Cardiac atrium fibroblast (primary cell): ENCODE results near the gene CKMT1A. TPM values are rescaled to one million over a fixed set of nuclear protein-coding genes. Genes with fewer than 3 reads are reported as not detected.

Experiments
- total RNA-seq: library from RNA; depleted of rRNA; stranded (reverse); fragments of >200 nt; gene quantifications from 2 replicates; pipeline ENCODE4 v1.2.3, GENCODE V29; 2015

The CKMT1A gene
- total RNA-seq: not detected in 2 replicates

DNA sequence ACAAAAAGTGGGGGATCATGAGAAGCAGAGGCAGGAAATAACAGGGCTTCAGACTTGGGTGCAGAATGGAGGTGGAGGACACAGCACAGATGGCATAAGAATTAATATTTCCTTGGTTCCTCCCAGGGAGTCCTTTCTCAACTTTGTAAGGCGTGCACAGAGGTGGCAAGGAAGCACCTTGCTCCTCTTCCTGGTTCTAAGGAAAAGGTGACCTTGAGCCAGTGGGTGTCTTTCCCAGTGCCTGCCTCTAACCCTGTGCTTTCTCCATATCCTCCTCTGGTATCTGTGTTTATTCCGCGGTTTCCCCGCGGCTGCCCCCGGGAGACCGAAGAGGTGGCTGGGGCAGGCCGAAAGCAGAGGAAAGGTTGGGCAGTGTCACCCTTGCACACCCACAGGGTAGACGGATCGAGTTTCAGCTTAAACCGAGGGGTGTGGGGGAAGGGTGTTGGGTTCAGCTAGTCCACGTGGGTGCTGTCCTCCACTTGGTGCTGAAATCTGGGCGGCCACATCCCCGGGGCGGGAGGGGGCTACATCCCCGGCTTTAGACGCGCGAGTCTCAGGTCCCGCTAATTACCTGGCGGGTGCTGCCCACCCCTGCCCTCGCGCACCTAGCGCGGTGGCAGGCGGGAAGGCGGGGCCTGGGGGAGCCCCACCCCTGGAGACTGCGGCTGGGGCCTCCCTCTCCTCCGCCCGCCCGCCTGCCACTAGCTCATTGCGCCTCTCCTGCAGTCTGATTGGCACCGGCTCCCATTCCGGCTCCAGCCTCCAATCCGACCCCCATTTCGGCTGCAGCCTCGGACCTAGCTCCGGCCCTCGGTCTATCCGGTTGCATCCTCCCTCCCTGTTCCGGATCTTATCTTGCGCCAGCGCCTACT lies at the start of gene CKMT1A:
Gene CKMT1A (plus strand): TSS at position 712 of the 875 bp plus-strand sequence. CDS start 192 bp downstream, outside the sequence.

DNA sequence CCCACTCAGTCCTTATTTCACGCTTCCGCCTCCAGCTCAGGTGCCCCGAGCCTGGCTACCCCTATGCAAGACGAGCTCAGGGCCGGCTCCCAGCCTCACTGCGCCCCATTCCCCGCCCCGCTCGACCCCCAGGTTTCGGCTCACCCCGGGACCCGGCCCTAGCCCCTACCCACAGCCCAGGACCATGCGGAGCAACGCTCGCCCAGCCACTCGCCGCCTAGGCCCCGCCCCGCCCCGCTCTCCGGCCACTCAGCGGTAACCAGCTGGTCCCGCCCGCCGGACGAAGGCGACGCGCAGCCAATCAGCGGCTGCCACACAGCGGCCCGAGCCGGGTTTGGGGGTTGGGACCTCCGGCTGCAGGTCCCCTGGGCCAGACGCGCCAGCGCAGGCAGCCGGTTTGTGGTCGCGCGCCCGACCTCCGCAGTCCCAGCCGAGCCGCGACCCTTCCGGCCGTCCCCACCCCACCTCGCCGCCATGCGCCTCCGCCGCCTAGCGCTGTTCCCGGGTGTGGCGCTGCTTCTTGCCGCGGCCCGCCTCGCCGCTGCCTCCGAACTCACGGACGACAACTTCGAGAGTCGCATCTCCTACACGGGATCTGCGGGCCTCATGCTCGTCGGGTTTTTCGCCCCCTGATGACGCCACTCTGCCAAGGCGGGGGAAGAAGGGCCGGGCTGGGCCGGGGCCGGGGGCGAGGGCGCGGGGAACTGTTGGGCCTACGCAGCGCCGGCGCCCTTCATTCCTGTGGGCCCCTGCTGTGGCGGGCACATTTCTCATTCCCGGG lies 44.8 kb upstream of the CKMT1A start, which contains the start of gene CATSPER2:
Gene CATSPER2 (minus strand): TSS at position 196 of the 781 bp plus-strand sequence. CDS start 783 bp downstream, outside the sequence.

DNA sequence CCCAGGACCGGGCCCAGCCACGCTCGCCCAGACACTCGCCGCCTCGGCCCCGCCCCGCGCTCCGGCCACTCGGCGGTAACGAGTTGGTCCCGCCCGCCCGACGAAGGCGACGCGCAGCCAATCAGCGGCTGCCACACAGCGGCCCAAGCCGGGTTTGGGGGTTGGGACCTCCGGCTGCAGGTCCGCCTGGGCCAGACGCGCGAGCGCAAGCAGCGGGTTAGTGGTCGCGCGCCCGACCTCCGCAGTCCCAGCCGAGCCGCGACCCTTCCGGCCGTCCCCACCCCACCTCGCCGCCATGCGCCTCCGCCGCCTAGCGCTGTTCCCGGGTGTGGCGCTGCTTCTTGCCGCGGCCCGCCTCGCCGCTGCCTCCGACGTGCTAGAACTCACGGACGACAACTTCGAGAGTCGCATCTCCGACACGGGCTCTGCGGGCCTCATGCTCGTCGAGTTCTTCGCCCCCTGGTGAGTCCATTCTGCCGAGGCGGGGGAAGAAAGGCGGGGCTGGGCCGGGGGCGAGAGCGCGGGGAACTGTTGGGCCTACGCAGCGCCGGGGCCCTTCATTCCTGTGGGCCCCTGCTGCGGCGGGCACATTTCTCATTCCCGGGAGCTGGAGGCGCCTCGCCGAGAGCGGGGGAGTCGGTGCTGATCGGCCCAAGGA lies 52.7 kb downstream of the CKMT1A start, which contains the start of gene PDIA3:
Gene PDIA3 (plus strand): TSS at position 194 of the 658 bp plus-strand sequence. CDS start 102 bp downstream, at position 296.

Other genes with a start within 250 kb of the CKMT1A start
- 15.3 and 20.9 TPM in 2 replicates for gene TP53BP1, start 200.7 kb upstream of the CKMT1A start, total RNA-seq
- gene MAP1A, start 176.3 kb upstream of the CKMT1A start, total RNA-seq: 9.2 and 18.0 TPM in 2 replicates
- 9.6 and 18.1 TPM in 2 replicates for gene PPIP5K1, start 103.7 kb upstream of the CKMT1A start, total RNA-seq
- gene CKMT1B, start 99.8 kb upstream of the CKMT1A start, total RNA-seq: not detected in 2 replicates
- not detected in 2 replicates for gene STRC, start 75.1 kb upstream of the CKMT1A start, total RNA-seq
- gene CATSPER2, start 45.0 kb upstream of the CKMT1A start, total RNA-seq: under 0.01 TPM in 1 of 2 replicates, not detected in the other
- 411 and 442 TPM in 2 replicates for gene PDIA3, start 52.6 kb downstream of the CKMT1A start, total RNA-seq
- gene ELL3, start 83.1 kb downstream of the CKMT1A start, total RNA-seq: 1.3 and 1.6 TPM in 2 replicates
- 1,432 and 2,009 TPM in 2 replicates for gene SERF2, start 98.5 kb downstream of the CKMT1A start, total RNA-seq
- not detected in 2 replicates for gene SERINC4, start 106.4 kb downstream of the CKMT1A start, total RNA-seq
- gene HYPK, start 106.7 kb downstream of the CKMT1A start, total RNA-seq: 7.8 and 17.5 TPM in 2 replicates
- gene MFAP1, start 130.8 kb downstream of the CKMT1A start, total RNA-seq: 14.4 and 23.0 TPM in 2 replicates
- 3.4 and 4.7 TPM in 2 replicates for gene WDR76, start 133.1 kb downstream of the CKMT1A start, total RNA-seq